GM12892 (cell line): ENCODE measurements around the gene LEKR1.
"Not testable (repeated sequence)": the region's sequence is repeated elsewhere in the genome, so short reads cannot be mapped to it uniquely, and the experiment has no call there.

ENCODE experiments used
- DNase-seq: peaks from one replicate; pipeline ENCODE4 v3.0.0; 2011; ENCODE audit not compliant: insufficient read length
- FAIRE-seq: peaks from 2 replicates; lab custom pipeline; 2011; peaks lifted over from hg19 to GRCh38; lab: Jason Lieb, UNC
- POLR2A ChIP-seq: IDR thresholded peaks from 2 replicates; pipeline ENCODE4 v1.6.1; 2011; ENCODE audit warnings: low read depth, low read length, control low read depth
- POLR2AphosphoS5 ChIP-seq: IDR thresholded peaks from 2 replicates; pipeline ENCODE4 v1.6.1; 2011; ENCODE audit warnings: low read depth, low read length, control low read depth
- TAF1 ChIP-seq: IDR thresholded peaks from 2 replicates; pipeline ENCODE4 v1.6.1; 2011; ENCODE audit warnings: low read depth, mild to moderate bottlenecking, control low read depth, low read length, borderline replicate concordance

The LEKR1 gene

DNA sequence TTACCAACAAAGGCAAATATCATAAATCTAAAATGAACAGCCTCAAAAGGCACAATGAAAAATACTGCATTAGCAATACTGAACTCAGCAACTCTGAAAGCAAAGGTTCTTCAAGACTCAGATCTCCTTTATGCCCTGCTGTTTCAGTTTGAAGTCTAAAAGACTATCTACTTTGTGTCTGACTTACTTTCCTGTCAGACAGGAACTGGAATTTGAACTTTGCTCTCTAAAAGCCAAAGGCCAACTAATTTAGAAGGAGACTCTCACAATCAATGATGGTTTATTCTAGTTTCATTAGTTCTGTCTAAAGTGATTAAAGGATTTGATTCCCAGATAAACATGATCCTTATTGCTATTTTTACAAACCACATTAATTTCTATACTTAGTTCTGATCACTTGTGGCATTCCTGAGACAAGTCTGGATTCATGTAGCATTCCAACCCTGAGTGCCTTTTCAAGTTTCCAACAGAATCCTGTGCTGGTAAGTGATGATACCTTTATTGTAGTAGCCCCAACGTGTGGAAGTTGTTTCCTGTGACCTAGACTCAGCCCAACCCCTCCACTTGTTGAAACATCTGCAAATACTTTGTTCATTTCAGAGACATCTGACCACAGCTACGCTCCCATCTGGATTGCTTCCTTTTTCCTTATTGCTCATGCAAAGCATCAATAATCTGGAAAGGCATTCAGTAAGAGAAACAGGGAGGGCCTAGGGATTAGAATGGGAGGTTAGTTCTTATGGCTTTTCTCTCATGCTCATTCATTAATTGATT is 14.9 kb upstream of the LEKR1 start:
- TF ChIP-seq POLR2A (no peak), POLR2AphosphoS5 (no peak), TAF1 (no peak)
- no peak for FAIRE-seq
- no peak for DNase-seq

DNA sequence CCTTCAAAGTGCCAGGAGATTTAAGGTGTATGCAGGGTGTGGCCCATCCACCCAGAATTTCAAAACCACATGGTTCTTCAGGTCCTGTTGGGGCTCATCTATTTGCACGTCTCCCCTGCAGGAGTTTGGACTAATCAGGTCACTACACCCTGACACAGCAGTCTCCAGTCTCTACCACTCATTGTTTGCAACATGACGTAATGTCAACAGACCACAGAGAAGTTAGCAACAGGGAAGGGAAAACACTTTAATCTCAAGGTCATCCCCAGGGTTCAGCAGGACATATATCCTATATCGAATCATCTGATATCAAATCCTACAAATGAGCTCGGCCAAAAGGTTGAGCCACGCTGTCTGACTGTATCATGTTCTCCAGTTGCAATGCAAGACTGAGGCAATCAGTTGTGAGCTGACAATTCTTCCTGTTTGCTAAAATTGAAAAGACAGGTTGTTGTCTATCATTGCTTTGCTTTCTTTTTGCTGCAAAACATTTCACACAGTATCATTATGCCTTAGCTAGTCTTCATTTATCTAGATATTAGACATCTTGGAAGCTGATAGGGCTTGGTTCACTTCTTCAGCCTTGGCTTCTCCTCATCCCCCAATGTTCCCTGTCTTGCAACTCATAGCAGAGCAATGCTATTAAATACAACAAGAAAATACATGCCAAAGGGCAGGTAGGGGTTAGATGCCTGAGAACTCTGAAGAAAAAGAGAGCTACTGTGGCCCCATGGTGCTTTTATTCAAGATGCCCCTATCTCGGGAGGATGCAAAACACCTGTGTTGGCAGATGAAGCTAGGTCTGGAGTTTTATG is 13.4 kb upstream of the LEKR1 start:
- DNase-seq (no peak), FAIRE-seq (peak; percentile 36)
- TF ChIP-seq POLR2AphosphoS5 (no peak), POLR2A (no peak), TAF1 (no peak)

DNA sequence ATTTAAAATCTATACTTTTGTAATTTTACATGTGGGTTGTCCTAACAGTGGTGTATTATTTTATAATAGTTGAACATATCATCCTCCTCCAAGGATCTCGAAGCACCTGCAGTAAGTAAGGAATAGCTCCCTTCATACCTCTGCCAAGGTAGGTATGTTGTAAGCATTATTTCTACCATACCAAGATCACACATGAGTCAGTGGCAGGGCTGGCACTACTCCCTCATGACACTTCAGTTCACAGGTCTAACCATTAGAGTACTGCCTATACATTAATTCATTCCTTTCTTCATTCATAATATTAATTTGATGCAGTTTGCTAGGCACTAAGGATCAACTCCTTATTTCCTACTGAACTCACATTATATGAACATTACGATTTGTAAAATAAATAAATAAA is 11.9 kb upstream of the LEKR1 start:
- DNase-seq (no peak), FAIRE-seq (no peak)
- TF ChIP-seq POLR2AphosphoS5 (no peak), TAF1 (no peak), POLR2A (no peak)

DNA sequence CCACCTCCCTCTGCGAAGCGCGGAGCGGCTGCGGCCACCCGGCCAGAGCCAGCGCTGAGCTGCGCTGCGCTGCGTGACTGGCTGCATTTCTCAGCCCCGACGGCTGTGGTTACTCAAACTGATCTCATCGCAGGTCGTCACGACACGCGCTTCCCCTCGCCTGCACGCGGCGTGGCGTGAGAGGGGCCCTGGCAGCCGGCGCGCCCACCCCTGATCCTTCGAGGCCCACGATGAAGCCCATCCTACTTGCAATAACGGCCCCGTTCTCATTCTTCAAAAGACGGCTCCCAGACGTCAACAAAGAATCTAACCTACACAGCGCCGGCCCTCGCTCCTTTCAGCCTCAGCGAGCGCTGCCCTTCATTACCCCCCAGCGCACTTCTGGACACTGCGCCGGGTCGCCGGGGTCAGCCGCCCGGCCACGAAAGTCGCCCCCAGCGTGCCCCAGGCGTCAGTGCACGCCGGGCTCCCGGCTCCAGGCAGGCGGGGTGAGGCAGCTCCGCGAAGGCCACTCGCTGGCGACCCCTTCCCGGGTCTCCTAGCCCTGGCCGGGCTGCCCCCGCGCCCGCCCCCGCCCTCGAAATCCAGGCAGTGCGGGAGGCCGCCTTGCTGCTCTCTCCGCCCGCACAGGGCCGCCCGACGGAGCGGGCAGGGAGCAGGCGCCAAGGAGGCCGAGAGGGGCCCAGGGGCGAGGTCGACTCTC is 9.9 kb upstream of the LEKR1 start:
- DNase-seq, result peak; percentile 33
- no peak for TF ChIP-seq TAF1
- TF ChIP-seq POLR2A, result peak; percentile 19; the same call in 1 of the 2 replicates
- peak; percentile 59; the same call in 1 of the 2 replicates for TF ChIP-seq POLR2AphosphoS5
- peak; percentile 73 for FAIRE-seq

DNA sequence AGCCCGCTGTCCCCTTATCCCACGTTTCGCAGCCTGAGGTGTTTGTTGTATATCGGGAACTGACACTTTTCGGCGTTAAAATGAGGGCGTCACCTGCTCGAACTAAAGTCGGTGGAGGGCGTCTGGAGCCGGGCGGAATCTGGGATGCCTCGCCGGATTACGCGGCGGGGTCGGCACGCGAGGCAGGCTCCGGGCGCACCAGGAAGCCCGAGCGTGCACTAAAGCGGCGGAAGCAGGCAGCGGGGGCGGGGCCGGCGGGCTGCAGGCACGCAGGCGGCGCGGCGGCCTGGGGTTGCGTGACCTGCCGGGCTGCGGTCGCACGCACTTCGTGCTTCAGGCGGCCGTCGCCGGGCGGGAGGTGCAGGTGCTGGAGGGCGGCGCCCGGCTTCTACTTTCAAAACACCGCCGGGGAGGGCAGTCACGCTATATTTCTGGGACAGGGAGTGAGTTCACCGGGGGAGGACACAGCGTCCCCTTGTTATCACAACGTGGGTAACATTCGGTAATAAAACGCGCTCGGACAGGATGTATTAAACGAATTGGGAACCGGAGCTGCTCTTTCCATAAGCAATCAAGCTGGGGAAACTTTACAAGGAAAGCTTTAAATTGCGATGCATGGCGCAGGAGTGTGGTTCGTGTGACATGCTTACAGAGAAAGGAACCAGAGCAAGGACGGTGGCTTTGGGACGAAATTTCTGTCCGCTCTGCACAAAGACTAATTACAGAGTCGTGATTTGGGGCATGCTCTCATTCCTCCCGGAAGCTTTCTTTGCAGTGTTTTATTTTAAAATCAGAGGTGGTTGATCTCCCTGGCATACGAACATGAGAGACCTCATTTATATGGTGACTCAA is 9.1 kb upstream of the LEKR1 start:
- peak; percentile 74 for TF ChIP-seq POLR2AphosphoS5
- TF ChIP-seq POLR2A, result peak; percentile 74
- peak; percentile 63; the same call in 1 of the 2 replicates for TF ChIP-seq TAF1
- peak; percentile 96 for FAIRE-seq
- peak; percentile 59 for DNase-seq

DNA sequence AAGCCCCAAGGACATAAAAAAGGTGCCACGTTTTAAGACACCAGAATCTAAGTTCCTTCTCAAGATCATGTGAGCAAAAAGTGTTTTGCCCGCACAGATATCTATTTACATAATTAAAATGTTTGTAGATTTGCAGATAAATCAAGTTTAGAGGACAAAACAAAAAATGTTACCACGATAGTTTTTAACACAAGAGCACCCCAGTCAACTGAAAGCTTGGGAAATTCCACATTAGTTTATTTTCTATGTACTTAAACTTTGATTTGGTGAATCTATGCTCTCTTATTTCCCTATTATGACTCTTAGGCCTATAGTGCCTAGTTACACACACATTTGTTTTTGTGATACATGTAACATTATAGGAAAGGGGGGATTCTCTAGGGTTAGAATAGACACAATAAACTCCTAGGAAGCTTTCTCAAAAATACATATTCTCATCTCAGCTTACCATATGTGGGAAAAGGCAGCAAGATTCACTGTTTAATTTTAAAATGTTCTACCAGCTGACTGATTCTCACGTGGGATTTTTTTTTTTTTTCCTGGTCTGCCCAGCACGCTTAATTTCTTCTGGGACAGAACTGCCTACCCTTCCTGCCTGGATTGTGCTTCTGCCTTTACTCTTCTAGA is 8.4 kb upstream of the LEKR1 start:
- no peak for TF ChIP-seq TAF1
- no peak for TF ChIP-seq POLR2A
- TF ChIP-seq POLR2AphosphoS5, result no peak
- FAIRE-seq, result peak; percentile 17
- DNase-seq, result no peak

DNA sequence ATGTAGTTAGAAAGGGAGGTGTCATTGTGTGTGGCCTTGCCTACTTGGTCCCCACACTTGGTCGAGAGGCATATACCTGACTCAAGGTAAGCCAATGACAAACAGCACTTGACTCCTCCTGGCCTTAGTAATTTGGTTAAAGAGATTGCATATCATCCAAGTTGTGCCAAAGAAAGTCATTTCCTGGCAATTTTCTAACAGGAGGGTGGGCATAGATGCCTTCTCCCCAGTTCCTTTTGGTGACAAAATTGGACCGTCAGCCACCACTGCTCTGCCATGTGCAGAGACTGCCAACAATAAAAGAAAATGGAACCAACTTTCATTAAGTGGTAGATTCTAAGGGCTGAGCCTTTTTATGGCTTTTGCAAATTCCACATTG is 7.9 kb upstream of the LEKR1 start:
- FAIRE-seq (peak; percentile 27), DNase-seq (no peak)

DNA sequence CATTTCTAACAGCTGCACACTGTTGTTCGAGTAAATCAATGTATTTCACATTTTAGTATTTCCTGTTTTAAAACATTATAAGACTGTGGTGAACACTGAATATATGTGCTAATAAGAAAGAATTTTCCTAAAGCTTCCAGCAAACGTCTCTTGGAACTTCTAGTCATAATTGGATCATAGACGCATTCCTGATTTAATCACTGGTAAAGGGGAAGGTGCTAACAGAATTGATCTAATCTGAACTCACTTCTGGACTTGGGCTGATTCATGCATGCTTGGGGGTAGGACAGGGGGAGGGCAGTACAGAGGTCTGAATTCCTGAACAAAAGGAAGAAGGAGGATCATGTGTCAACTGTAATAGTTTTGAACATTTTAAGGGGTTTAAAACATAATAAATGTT is 7.3 kb upstream of the LEKR1 start:
- no peak for TF ChIP-seq TAF1
- no peak for TF ChIP-seq POLR2A
- no peak for TF ChIP-seq POLR2AphosphoS5
- DNase-seq (no peak), FAIRE-seq (no peak)

More for the DNA sequence above, 7.9 kb upstream of the LEKR1 start:
- TF ChIP-seq POLR2AphosphoS5 (no peak), TAF1 (no peak), POLR2A (no peak; the same call in 1 of the 2 replicates)

DNA sequence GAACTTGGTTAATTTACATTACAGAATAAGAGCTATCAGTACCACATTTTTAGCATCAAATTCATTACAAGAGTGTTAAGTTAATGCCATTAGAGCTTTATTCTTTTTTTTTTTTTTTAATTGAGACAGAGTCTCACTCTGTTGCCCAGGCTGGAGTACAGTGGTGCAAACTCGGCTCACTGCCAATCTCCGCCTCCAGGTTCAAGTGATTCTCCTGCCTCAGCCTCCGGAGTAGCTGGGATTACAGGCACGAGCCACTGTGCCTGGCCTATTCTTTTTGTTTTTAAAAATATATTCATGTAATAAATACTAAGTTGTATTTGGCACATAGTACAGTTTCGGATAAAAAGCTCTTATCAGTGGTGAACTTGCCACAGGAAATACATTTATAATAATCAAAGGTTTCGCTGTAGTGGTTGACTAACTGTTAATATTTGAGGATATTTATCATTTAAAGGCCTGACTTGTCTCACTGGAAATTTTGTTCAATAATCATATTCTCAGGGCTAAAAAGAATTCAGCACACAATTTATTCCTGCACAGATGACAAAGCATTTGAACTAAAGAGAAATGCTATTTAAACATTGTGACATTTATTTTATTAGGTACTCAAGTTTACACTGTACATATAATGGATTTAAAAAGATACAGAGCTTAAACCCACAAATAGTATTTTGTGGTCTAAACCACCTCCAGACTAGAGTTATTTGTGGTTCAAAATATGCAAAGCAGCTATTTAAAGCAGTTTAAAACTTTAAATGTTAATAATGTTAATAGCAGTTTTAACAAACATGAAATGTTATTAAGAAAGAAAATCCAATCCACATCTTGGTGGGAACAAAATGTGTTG is 6.1 kb upstream of the LEKR1 start:
- DNase-seq (no peak), FAIRE-seq (no peak)
- TF ChIP-seq TAF1 (no peak), POLR2AphosphoS5 (no peak), POLR2A (no peak)

DNA sequence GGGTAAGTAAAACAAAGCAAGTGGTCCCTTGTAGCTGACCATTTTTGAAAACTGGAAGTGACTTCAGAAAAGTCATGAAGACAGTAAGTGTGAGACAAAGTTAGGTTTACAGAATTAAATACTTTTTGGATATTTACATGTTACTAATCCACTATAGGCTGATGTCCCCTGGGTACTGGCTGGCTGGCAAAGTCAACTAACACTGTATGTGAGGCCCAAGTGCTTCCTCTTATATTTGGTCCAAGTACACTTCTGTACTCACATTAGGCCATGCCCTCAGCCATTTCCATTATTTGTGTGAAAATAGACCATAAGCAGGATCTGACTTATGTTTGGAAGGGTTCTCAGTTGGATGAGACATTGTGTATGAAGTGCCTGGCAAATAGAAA is 5.5 kb upstream of the LEKR1 start:
- TF ChIP-seq TAF1 (no peak), POLR2AphosphoS5 (no peak)
- no peak for DNase-seq
- no peak for FAIRE-seq

DNA sequence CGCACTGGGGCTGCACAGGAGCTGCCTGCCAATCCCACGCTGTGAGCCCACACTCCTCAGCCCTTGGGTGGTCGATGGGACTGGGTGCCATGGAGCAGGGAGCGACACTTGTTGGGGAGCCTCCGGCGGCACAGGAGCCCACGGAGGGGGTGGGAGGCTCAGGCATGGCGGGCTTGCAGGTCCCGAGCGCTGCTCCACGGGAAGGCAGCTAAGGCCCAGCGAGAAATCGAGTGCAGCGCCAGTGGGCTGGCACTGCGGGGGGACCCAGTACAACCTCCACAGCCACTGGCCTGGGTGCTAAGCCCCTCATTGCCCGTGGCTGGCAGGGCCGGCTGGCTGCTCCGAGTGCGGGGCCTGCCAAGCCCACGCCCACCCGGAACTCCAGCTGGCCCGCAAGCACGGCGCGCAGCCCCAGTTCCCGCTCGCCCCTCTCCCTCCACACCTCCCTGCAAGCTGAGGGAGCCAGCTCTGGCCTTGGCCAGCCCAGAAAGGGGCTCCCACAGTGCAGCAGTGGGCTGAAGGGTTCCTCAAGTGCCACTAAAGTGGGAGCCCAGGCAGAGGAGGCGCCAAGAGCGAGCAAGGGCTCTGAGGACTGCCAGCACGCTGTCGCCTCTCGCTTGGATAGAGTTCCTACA is 3.4 kb upstream of the LEKR1 start:
- FAIRE-seq, DNase-seq: not testable (repeated sequence)
